WTC11 (cell line): ENCODE results near the gene SLC35B4. TPM values are rescaled to one million over a fixed set of nuclear protein-coding genes. Genes with fewer than 3 reads are reported as not detected.

Source experiments
- ATAC-seq: fragments of 200-7000 bp; cut with Tn5 transposase; 2 replicates; pipeline ENCODE4 v1.10.0; 2021; ENCODE audit warnings: mild to moderate bottlenecking, moderate library complexity
- CTCF ChIA-PET: fragments of 300-600 bp; sonication (Branson Sonifier 250); formaldehyde crosslinking; loops from one replicate; lab custom pipeline; 2021; ENCODE audit warnings: antibody characterized with exemption; lab: Charles Lee
- POLR2A ChIA-PET: fragments of 350-600 bp; sonication (Branson Sonifier 250); formaldehyde crosslinking; loops from one replicate; lab custom pipeline; 2021; ENCODE audit warnings: antibody characterized with exemption; lab: Charles Lee
- DNase-seq: peaks from one replicate; pipeline ENCODE4 v3.0.0; 2021; ENCODE audit warnings: low spot score
- H3K27ac Mint-ChIP-seq: 2 replicates; pipeline ENCODE4 v1.8.0; 2021; ENCODE audit warnings: mixed read lengths
- H3K27me3 Mint-ChIP-seq: 2 replicates; pipeline ENCODE4 v1.8.0; 2021; ENCODE audit warnings: low read depth, mild to moderate bottlenecking, moderate library complexity, mixed read lengths
- H3K36me3 Mint-ChIP-seq: 2 replicates; pipeline ENCODE4 v1.8.0; 2021; ENCODE audit warnings: mixed read lengths
- H3K4me1 Mint-ChIP-seq: 2 replicates; pipeline ENCODE4 v1.8.0; 2022; ENCODE audit warnings: mixed read lengths
- H3K4me3 Mint-ChIP-seq: 2 replicates; pipeline ENCODE4 v1.8.0; 2021; ENCODE audit warnings: mild to moderate bottlenecking, moderate library complexity, mixed read lengths
- H3K9me3 Mint-ChIP-seq: 2 replicates; pipeline ENCODE4 v1.8.0; 2021; ENCODE audit warnings: mixed read lengths
- ELF4 ChIP-seq: sonication (generic); formaldehyde crosslinking; IDR thresholded peaks from 2 replicates; pipeline ENCODE4 v1.8.1; 2022; ENCODE audit warnings: low read depth, mild to moderate bottlenecking, moderate library complexity, missing genetic modification reagents
- ESRRA ChIP-seq: sonication (generic); formaldehyde crosslinking; IDR thresholded peaks from 2 replicates; pipeline ENCODE4 v1.8.1; 2022; ENCODE audit warnings: mild to moderate bottlenecking, missing genetic modification reagents, borderline replicate concordance
- ETV6 ChIP-seq: sonication (generic); formaldehyde crosslinking; IDR thresholded peaks from 2 replicates; pipeline ENCODE4 v1.8.1; 2022; ENCODE audit warnings: mild to moderate bottlenecking, missing genetic modification reagents
- FOXJ3 ChIP-seq: sonication (generic); formaldehyde crosslinking; IDR thresholded peaks from 2 replicates; pipeline ENCODE4 v1.9.0; 2021; ENCODE audit warnings: missing genetic modification reagents, mild to moderate bottlenecking, borderline replicate concordance
- FOXP1 ChIP-seq: sonication (generic); formaldehyde crosslinking; IDR thresholded peaks from 2 replicates; pipeline ENCODE4 v1.8.0; 2022; ENCODE audit warnings: missing genetic modification reagents, mild to moderate bottlenecking, moderate library complexity, borderline replicate concordance
- GABPB1 ChIP-seq: sonication (generic); formaldehyde crosslinking; IDR thresholded peaks from 2 replicates; pipeline ENCODE4 v1.8.1; 2023; ENCODE audit warnings: mild to moderate bottlenecking, missing genetic modification reagents
- MYBL2 ChIP-seq: sonication (generic); formaldehyde crosslinking; IDR thresholded peaks from 2 replicates; pipeline ENCODE4 v1.8.1; 2023; ENCODE audit warnings: mild to moderate bottlenecking, moderate library complexity, missing genetic modification reagents
- NFE2L1 ChIP-seq: sonication (generic); formaldehyde crosslinking; IDR thresholded peaks from 2 replicates; pipeline ENCODE4 v1.8.1; 2023; ENCODE audit warnings: missing genetic modification reagents
- ZNF121 ChIP-seq: sonication (generic); formaldehyde crosslinking; IDR thresholded peaks from 2 replicates; pipeline ENCODE4 v1.8.0; 2023; ENCODE audit warnings: missing genetic modification reagents
- ZNF138 ChIP-seq: sonication (generic); formaldehyde crosslinking; conservative IDR thresholded peaks from 2 replicates; pipeline ENCODE4 v1.8.1; 2022; ENCODE audit warnings: mild to moderate bottlenecking, moderate library complexity, missing genetic modification reagents
- ZNF219 ChIP-seq: sonication (generic); formaldehyde crosslinking; IDR thresholded peaks from 2 replicates; pipeline ENCODE4 v1.8.0; 2023; ENCODE audit warnings: missing genetic modification reagents, mild to moderate bottlenecking, borderline replicate concordance
- total RNA-seq: library from RNA; stranded (reverse); gene quantifications from 3 replicates; pipeline ENCODE4 v1.2.3, GENCODE V29; 2021
- TF ChIP-seq, protein P1 (sequence below): sonication (generic); formaldehyde crosslinking; conservative IDR thresholded peaks from 2 replicates; pipeline ENCODE4 v1.8.1; 2022; ENCODE audit warnings: mild to moderate bottlenecking, missing genetic modification reagents
- TF ChIP-seq, protein P2 (sequence below): sonication (generic); formaldehyde crosslinking; IDR thresholded peaks from 2 replicates; pipeline ENCODE4 v1.8.0; 2022; ENCODE audit warnings: mild to moderate bottlenecking, missing genetic modification reagents
- TF ChIP-seq, protein P3 (sequence below): sonication (generic); formaldehyde crosslinking; IDR thresholded peaks from 2 replicates; pipeline ENCODE4 v1.8.0; 2022; ENCODE audit warnings: missing genetic modification reagents
- TF ChIP-seq, protein P4 (sequence below): sonication (generic); formaldehyde crosslinking; IDR thresholded peaks from 2 replicates; pipeline ENCODE4 v1.8.1; 2023; ENCODE audit warnings: mild to moderate bottlenecking, missing genetic modification reagents, borderline replicate concordance
- TF ChIP-seq, protein P5 (sequence below): sonication (generic); formaldehyde crosslinking; IDR thresholded peaks from 2 replicates; pipeline ENCODE4 v1.8.1; 2022; ENCODE audit warnings: low read depth, missing genetic modification reagents, borderline replicate concordance
- TF ChIP-seq, protein P6 (sequence below): sonication (generic); formaldehyde crosslinking; IDR thresholded peaks from 2 replicates; pipeline ENCODE4 v1.8.1; 2022; ENCODE audit warnings: missing genetic modification reagents, borderline replicate concordance
- TF ChIP-seq, protein P7 (sequence below): sonication (generic); formaldehyde crosslinking; IDR thresholded peaks from 2 replicates; pipeline ENCODE4 v1.8.1; 2022; ENCODE audit warnings: mild to moderate bottlenecking, missing genetic modification reagents, moderate library complexity, borderline replicate concordance

Gene SLC35B4
- total RNA-seq, 1 experiment from 2014 or later: 32.6 TPM

DNA sequence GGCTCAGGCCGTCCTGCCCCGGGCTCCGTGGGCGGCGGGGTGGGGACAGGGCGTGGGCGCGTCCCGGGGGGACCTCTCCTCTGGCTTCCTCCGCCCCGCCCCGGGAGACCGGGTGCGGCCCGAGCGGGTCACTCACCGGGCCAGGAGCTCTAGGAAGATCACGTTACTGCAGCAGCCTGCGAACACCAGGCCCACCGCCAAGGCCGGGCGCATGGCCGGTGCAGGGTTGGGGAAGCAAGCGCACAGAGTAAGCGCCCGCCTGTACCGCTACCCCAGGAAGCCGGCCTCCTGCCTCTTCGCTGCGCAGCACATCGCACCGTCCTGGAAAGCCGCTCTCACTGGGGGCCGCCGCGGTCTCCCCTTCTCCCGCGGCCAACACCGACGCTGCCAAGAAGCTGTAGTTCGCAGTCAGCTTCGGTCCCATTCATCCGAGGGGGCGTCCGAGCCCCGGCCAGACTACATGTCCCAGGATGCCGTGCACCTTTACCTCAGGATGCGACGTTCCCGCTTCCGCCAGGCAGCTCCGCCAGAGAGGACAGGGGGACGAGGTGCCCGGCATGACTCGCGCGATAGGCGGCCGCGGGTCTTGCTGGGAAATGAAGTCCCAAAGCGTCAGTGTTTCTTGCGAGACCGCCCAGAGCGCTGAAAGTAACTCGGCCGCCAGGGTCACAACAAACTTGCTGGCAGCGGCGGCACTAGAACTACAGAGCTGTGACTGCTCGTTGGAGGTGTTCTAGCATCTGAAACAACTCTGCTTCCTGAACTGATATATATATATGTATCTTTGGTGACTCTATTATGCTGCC is at the start of gene SLC35B4 (continued):
- TF ChIP-seq MYBL2 (no peak; the same call in 1 of the 2 replicates), ESRRA (CRISPR knock-in tag) (no peak), ELF4 (CRISPR knock-in tag) (0 out of 2 replicates have a peak, but pooled peaks have one; percentile 64), FOXP1 (CRISPR knock-in tag) (0 out of 2 replicates have a peak, but pooled peaks have one; percentile 19), FOXJ3 (CRISPR knock-in tag) (no peak), GABPB1 (CRISPR knock-in tag) (peak; percentile 71), ZNF138 (CRISPR knock-in tag) (no peak), ZNF121 (CRISPR knock-in tag) (no peak)
- TF ChIP-seq, protein P1, sequence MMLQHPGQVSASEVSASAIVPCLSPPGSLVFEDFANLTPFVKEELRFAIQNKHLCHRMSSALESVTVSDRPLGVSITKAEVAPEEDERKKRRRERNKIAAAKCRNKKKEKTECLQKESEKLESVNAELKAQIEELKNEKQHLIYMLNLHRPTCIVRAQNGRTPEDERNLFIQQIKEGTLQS: no peak
- TF ChIP-seq, protein P2, sequence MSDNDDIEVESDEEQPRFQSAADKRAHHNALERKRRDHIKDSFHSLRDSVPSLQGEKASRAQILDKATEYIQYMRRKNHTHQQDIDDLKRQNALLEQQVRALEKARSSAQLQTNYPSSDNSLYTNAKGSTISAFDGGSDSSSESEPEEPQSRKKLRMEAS (CRISPR knock-in tag): peak; percentile 69
- TF ChIP-seq, protein P3, sequence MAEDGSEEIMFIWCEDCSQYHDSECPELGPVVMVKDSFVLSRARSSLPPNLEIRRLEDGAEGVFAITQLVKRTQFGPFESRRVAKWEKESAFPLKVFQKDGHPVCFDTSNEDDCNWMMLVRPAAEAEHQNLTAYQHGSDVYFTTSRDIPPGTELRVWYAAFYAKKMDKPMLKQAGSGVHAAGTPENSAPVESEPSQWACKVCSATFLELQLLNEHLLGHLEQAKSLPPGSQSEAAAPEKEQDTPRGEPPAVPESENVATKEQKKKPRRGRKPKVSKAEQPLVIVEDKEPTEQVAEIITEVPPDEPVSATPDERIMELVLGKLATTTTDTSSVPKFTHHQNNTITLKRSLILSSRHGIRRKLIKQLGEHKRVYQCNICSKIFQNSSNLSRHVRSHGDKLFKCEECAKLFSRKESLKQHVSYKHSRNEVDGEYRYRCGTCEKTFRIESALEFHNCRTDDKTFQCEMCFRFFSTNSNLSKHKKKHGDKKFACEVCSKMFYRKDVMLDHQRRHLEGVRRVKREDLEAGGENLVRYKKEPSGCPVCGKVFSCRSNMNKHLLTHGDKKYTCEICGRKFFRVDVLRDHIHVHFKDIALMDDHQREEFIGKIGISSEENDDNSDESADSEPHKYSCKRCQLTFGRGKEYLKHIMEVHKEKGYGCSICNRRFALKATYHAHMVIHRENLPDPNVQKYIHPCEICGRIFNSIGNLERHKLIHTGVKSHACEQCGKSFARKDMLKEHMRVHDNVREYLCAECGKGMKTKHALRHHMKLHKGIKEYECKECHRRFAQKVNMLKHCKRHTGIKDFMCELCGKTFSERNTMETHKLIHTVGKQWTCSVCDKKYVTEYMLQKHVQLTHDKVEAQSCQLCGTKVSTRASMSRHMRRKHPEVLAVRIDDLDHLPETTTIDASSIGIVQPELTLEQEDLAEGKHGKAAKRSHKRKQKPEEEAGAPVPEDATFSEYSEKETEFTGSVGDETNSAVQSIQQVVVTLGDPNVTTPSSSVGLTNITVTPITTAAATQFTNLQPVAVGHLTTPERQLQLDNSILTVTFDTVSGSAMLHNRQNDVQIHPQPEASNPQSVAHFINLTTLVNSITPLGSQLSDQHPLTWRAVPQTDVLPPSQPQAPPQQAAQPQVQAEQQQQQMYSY (CRISPR knock-in tag): no peak
- TF ChIP-seq, protein P4, sequence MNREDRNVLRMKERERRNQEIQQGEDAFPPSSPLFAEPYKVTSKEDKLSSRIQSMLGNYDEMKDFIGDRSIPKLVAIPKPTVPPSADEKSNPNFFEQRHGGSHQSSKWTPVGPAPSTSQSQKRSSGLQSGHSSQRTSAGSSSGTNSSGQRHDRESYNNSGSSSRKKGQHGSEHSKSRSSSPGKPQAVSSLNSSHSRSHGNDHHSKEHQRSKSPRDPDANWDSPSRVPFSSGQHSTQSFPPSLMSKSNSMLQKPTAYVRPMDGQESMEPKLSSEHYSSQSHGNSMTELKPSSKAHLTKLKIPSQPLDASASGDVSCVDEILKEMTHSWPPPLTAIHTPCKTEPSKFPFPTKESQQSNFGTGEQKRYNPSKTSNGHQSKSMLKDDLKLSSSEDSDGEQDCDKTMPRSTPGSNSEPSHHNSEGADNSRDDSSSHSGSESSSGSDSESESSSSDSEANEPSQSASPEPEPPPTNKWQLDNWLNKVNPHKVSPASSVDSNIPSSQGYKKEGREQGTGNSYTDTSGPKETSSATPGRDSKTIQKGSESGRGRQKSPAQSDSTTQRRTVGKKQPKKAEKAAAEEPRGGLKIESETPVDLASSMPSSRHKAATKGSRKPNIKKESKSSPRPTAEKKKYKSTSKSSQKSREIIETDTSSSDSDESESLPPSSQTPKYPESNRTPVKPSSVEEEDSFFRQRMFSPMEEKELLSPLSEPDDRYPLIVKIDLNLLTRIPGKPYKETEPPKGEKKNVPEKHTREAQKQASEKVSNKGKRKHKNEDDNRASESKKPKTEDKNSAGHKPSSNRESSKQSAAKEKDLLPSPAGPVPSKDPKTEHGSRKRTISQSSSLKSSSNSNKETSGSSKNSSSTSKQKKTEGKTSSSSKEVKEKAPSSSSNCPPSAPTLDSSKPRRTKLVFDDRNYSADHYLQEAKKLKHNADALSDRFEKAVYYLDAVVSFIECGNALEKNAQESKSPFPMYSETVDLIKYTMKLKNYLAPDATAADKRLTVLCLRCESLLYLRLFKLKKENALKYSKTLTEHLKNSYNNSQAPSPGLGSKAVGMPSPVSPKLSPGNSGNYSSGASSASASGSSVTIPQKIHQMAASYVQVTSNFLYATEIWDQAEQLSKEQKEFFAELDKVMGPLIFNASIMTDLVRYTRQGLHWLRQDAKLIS (CRISPR knock-in tag): no peak
- TF ChIP-seq, protein P5, sequence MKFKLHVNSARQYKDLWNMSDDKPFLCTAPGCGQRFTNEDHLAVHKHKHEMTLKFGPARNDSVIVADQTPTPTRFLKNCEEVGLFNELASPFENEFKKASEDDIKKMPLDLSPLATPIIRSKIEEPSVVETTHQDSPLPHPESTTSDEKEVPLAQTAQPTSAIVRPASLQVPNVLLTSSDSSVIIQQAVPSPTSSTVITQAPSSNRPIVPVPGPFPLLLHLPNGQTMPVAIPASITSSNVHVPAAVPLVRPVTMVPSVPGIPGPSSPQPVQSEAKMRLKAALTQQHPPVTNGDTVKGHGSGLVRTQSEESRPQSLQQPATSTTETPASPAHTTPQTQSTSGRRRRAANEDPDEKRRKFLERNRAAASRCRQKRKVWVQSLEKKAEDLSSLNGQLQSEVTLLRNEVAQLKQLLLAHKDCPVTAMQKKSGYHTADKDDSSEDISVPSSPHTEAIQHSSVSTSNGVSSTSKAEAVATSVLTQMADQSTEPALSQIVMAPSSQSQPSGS (CRISPR knock-in tag): no peak

DNA sequence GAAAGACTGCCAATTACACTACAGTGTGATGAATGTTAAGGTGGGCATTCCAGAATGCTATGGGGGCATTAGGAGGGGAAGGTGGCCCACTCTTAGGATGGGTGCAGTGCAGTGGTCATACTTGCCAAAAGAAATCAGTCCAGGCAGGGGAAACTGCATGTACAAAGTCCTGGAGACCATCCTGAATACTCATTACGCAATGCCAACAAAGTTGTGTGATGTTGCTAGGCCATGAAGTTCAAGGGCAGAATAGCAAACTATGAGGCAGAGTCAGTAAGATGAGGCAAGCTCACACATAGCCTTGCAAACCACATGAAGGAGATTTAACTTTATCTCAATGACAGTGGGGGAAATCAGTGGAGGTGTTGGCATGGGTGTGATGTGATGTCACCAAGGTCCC is 49.8 kb upstream of the SLC35B4 start:
- H3K9me3 Mint-ChIP-seq: peaks cover 5% of the 10 kb centered on the region; the same call in 1 of the 2 replicates
- H3K27me3 Mint-ChIP-seq: peaks cover 3% of the 10 kb centered on the region; the same call in 1 of the 2 replicates
- no peak for ATAC-seq
- no peak overlapping the region for H3K4me3 Mint-ChIP-seq
- H3K36me3 Mint-ChIP-seq: no peaks in the 10 kb centered on the region
- TF ChIP-seq, protein P6, sequence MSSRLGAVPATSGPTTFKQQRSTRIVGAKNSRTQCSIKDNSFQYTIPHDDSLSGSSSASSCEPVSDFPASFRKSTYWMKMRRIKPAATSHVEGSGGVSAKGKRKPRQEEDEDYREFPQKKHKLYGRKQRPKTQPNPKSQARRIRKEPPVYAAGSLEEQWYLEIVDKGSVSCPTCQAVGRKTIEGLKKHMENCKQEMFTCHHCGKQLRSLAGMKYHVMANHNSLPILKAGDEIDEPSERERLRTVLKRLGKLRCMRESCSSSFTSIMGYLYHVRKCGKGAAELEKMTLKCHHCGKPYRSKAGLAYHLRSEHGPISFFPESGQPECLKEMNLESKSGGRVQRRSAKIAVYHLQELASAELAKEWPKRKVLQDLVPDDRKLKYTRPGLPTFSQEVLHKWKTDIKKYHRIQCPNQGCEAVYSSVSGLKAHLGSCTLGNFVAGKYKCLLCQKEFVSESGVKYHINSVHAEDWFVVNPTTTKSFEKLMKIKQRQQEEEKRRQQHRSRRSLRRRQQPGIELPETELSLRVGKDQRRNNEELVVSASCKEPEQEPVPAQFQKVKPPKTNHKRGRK: no peak
- TF ChIP-seq NFE2L1 (no peak), ETV6 (no peak), GABPB1 (CRISPR knock-in tag) (peak; percentile 79), ZNF219 (no peak)
- TF ChIP-seq, protein P7, sequence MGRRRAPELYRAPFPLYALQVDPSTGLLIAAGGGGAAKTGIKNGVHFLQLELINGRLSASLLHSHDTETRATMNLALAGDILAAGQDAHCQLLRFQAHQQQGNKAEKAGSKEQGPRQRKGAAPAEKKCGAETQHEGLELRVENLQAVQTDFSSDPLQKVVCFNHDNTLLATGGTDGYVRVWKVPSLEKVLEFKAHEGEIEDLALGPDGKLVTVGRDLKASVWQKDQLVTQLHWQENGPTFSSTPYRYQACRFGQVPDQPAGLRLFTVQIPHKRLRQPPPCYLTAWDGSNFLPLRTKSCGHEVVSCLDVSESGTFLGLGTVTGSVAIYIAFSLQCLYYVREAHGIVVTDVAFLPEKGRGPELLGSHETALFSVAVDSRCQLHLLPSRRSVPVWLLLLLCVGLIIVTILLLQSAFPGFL (CRISPR knock-in tag): no peak
- TF ChIP-seq, all 79 proteins: peak for 1
- Mint-ChIP-seq H3K27ac (no peak overlapping the region), H3K4me1 (no peaks in the 10 kb centered on the region)
- ChIA-PET POLR2A (no interaction called here), CTCF (interaction anchor here (1.5 kb wide), 1 partner anchor 10 kb away, joined by 5 read pairs; no protein-coding TSS in a partner anchor)
- DNase-seq: no peak
